Umbilical cord (tissue), 2 donors: ENCODE data around the gene NR5A1. TPM values are rescaled to one million over a fixed set of nuclear protein-coding genes. Genes with fewer than 3 reads are reported as not detected.

Experiments
- DNase-seq: peaks from one replicate; pipeline ENCODE4 v3.0.0-alpha.2; 2015; ENCODE audit warnings: low spot score
- total RNA-seq: library from RNA; depleted of rRNA; stranded (reverse); fragments of >200 nt; gene quantifications from one replicate; pipeline ENCODE4 v1.2.3, GENCODE V29; 2014; ENCODE audit warnings: low replicate concordance; ENCODE audit not compliant: insufficient read depth

NR5A1 gene
- total RNA-seq, 1 donor from 2014 or later = not detected

DNA sequence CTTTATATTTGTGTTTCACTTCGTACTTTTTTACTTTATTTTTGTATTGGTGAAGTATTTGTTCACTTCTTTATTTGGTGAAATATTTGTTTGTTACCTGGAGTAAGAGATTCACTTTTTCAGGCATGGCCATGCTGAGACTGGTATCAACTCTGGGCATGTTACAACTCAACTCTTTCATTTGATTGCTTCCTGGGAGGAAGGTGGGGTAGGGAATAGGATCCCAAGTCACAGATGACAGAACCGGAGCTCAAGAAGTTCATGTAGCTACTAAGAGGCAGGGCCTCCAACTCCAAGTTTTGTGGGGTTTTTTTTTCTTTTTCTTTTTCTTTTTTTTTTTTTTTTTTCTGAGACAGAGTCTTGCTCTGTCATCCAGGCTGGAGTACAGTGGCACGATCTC, 63.0 kb downstream of the NR5A1 start:
- DNase-seq = no peak

DNA sequence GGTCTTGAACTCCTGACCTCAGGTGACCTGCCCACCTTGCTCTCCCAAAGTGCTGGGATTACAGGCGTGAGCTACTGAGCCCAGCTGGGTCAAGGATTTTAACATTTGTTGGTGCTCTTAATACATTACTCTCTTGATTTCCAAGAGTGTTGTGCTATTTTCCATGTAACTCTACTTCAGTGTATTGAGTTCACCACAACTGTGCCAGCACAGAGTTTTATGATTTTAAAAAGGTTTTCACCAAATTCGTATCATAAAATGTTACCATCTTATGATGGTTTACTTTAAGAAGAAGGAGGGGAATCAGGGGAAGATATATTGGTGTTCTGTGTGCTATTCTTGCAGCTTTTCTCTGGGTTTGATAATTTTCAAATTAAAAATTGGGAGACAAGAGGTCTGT, 63.6 kb downstream of the NR5A1 start:
- no peak for DNase-seq

DNA sequence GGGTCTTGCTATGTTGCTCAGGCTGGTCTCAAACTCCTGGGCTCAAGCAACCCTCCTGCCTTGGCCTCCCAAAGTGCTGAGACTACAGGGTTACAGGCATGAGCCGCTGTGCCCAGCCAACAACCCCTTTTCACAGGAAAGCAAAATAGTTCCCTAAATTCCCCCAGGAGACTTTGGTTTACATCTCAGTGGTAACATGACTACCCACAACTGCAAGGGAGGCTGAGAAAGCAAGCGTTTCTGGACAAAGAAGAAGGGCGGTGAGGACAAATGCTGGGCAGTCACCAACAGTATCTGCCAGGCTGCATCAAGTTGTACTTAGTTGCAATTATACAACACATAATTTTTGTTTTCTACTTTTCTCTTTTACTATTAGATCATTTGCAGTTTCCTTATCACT, 64.4 kb downstream of the NR5A1 start:
- no peak for DNase-seq

DNA sequence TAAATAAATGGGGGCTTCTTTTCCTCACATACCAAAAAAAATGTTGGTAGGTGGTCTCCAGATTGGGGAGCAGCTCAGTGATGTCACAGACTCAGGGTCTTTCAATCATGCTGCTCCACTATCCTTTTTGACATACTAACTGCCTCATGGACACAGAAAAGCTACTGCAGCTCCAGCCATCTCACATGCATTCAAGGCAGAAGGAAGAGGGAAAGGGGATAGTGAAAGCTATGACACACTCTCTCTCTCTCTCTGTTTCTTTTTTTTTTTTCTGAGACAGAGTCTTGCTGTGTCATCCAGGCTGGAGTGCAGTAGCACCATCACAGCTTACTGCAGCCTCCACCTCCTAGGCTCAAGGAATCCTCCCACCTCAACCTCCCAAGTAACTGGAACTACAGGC, 64.8 kb downstream of the NR5A1 start:
- DNase-seq = no peak

DNA sequence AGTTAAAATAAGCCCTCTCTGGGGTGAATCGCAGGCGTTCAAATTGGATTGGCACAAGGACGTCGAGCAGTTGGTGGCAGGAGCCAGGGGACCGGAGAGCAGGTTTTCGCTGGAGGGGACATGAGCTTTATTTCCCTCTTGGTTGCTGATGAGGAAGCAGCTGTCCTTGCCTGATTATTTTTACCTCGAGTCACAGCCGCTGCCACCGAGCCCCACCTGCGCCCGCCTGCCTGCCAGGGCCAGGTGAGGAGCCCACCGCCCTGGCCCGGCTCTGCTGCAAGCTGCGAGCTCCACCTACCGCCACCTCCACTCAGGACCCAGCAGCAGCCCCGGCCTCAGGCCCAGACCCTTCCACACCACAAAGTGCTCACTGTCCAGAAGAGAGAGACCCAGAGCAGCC, 65.9 kb downstream of the NR5A1 start:
- no peak for DNase-seq

DNA sequence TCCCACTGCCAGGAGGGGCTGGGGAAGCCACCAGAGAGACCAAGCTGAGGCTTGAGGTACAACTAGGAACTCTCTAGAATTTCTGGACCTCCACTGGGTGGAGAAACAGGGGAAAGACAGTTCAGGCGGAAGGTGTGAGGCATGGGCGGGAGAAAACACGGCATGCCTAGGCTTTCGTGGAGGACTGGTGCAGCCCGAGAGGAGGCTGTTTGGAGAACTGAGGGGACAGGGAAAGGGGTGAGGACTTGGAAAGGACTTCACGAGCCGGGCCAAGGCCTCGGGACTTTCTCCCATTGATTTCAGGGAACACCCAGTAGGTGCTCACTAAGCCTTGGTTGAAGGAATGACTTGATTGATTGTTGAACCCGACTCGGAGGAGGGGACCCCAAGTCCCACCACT, 66.4 kb downstream of the NR5A1 start:
- no peak for DNase-seq

DNA sequence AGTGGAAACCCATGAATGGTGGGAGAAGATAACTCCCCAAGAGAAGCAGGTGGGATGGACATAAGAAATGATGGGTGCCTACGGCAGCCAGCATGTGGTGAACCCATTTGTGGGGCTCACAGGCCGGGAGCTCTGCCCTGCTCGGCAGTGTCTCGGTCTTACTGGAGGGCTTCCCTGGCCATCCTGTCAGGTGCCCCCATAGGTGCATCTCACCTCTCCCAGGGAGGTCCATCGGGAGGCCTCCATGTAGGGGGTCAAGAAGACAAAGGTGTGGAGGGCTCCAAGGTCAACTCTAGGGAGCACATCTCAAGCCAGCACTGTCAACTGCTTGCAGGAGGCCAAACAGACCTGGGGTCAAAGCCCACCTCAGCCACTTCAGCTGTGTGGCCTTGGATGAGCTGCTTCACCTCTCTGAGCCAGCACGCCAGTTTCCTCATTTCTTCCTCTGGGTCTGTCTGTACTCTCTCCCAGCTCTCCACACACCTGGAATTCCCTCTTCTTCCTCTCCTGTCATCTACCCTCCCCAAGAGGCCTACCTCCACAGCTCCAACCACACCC, 67.4 kb downstream of the NR5A1 start:
- DNase-seq = no peak

DNA sequence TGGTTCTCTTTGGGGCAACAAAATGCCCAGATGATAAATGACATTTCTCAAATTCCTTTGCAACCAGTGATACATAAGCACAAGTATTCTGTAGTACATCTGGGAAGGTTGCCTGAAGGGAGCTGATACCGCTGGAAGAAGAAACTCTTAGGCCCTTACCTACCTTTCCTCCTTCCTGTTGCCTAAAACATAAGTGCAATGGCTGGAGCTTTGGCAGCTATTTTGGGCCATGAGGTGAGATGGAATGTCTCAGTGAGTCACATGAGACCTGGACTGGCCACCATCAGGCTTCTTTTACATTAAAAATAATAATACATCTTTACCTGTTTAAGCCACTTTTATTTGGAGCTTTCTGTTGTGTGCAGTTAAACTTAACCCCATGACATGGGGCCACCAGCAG, 68.1 kb downstream of the NR5A1 start:
- DNase-seq = no peak

DNA sequence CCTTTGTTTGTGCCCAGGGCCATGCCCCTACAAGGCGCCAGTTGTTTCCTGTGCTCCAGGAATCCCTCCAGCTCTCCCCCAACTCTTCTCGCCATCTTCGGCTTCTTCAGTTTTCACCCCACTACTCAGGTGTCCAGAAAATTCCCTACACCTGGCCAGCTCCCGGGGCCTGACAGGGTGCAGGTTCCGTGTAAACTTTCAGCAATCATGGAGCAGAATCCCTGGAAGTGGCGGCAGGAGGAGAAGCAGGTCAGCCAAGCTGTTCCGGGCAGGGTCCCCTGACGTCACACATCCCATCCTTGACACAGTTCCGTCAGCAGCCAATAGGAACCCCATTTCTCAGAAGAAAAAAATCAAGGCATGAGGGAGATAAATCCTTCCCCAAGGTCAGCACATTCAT, 69.1 kb downstream of the NR5A1 start:
- no peak for DNase-seq

DNA sequence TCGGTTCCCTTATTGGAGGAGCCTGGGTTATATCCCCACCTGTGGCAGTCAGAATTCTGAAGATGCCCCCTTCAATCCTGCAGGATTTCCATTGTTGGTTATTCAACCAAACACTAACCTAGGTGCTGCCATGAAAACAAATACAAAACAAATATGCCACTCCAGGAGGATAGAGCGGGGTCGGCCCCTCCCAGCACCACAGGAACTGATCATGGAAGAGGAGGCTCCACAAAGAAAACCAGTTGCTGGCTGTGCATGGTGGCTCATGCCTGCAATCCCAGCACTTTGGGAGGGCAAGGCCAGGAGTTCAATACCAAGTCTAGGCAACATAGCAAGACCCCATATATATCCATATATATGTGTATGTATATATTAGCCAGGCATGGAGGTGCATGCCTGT, 70.1 kb downstream of the NR5A1 start:
- DNase-seq = no peak

DNA sequence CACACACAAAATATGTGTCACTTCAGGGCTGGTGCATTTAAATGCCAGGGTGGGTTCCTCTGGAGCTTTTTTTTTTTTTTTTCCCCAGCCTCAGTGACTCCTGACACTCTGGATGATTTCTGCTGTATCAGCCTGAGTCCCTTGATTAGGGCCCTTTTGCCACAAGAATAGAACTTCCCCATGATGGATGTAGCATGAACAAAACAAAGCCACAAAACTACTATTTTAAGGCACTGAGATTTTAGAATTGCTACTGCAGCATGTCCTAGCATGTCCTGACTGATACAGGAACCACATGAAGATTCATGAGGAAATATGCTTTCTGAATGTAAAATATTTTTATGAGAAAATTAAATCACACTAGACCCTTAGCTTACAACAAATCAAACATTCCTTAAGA, 70.9 kb downstream of the NR5A1 start:
- peak; percentile 12 for DNase-seq

Other genes starting within 250 kb of the NR5A1 start
- 32.0 TPM for gene NEK6, start 249.4 kb downstream of the NR5A1 start, total RNA-seq
- 100 TPM for gene PSMB7, start 92.0 kb downstream of the NR5A1 start, total RNA-seq
- gene ADGRD2, start 56.9 kb downstream of the NR5A1 start, total RNA-seq = not detected